ENCODE results near the gene ZNF80. TPM values are rescaled to one million over a fixed set of nuclear protein-coding genes. Genes with fewer than 3 reads are reported as not detected.

ZNF80 gene
- polyA plus RNA-seq, 1 experiment = not detected

GRCh38 chr3:114216186-114216970 is 21.0 kb downstream of the ZNF80 start:
- Histone ChIP-seq H3K27me3 (ENCODE audit: control insufficient read depth, insufficient read depth, low read length) (no peaks in the 10 kb centered on the region; the same call in none of the 2 replicates), H3K4me3 (ENCODE audit: low read depth, low read length) (no peak overlapping the region), H3K36me3 (ENCODE audit: control insufficient read depth, insufficient read depth, low read length) (no peaks in the 10 kb centered on the region)
- DNase-seq (ENCODE audit: low read depth) = no peak
- no peak for TF ChIP-seq CTCF (IDR thresholded peaks at IDR 0.05; ENCODE audit: insufficient read depth, low read depth, low read length)
- POLR2A ChIA-PET = no interaction called here
- CTCF ChIA-PET = no interaction called here

- TF ChIP-seq CTCF (IDR thresholded peaks at IDR 0.05; ENCODE audit: insufficient read depth, low read depth, low read length) = no peak
- DNase-seq (ENCODE audit: low read depth) = no peak
- Histone ChIP-seq H3K4me3 (ENCODE audit: low read depth, low read length) (peak overlapping the region; percentile 12), H3K36me3 (ENCODE audit: control insufficient read depth, insufficient read depth, low read length) (no peaks in the 10 kb centered on the region), H3K27me3 (ENCODE audit: control insufficient read depth, insufficient read depth, low read length) (no peaks in the 10 kb centered on the region; the same call in none of the 2 replicates)
- CTCF ChIA-PET = no interaction called here
- POLR2A ChIA-PET = no interaction called here
These were observed 22.6 kb downstream of the ZNF80 start for GRCh38 chr3:114214542-114215341.

- H3K36me3 ChIP-seq (ENCODE audit: control insufficient read depth, insufficient read depth, low read length) = no peaks in the 10 kb centered on the region
- CTCF ChIA-PET = no interaction called here
- H3K4me3 ChIP-seq (ENCODE audit: low read depth, low read length) = peak overlapping the region; percentile 12
- peak; percentile 51 for DNase-seq (ENCODE audit: low read depth)
- H3K27me3 ChIP-seq (ENCODE audit: control insufficient read depth, insufficient read depth, low read length) = no peaks in the 10 kb centered on the region; the same call in 1 of the 2 replicates
- POLR2A ChIA-PET = no interaction called here
- peak; percentile 16; the same call in 1 of the 2 replicates for TF ChIP-seq CTCF (IDR thresholded peaks at IDR 0.05; ENCODE audit: insufficient read depth, low read depth, low read length)
These were observed 23.5 kb downstream of the ZNF80 start for GRCh38 chr3:114213627-114214541.

DNA sequence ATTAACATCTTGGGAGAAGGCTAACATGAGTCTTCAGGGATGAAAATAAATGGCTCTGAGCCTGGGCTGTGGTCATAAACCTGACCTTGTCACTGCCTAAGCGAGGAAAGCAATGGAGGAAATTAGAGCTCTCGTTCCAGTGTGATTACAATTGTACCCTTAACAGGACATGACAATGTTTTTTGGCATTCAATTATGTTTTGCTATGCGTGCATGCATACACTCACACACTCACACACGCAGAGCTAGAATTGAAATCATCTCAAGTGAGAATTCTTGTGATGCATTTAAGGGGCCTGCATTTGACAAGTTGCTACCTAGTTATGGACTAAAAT is 24.1 kb downstream of the ZNF80 start:
- Histone ChIP-seq H3K36me3 (ENCODE audit: control insufficient read depth, insufficient read depth, low read length) (no peaks in the 10 kb centered on the region), H3K27me3 (ENCODE audit: control insufficient read depth, insufficient read depth, low read length) (no peaks in the 10 kb centered on the region; the same call in 1 of the 2 replicates), H3K4me3 (ENCODE audit: low read depth, low read length) (no peak overlapping the region)
- DNase-seq (ENCODE audit: low read depth) = no peak
- no peak for TF ChIP-seq CTCF (IDR thresholded peaks at IDR 0.05; ENCODE audit: insufficient read depth, low read depth, low read length)
- CTCF ChIA-PET = no interaction called here
- POLR2A ChIA-PET = interaction anchor here (0.5 kb wide), 1 partner anchor 36 kb away, joined by 3 read pairs; no protein-coding TSS in a partner anchor

All from BJ (cell line).